ENCODE data around the gene PSMB10. TPM values are rescaled to one million over a fixed set of nuclear protein-coding genes. Genes with fewer than 3 reads are reported as not detected.

The PSMB10 gene
- total RNA-seq, 4 donors from 2014 or later: 65.6 to 100 (median 68.6) TPM

DNA sequence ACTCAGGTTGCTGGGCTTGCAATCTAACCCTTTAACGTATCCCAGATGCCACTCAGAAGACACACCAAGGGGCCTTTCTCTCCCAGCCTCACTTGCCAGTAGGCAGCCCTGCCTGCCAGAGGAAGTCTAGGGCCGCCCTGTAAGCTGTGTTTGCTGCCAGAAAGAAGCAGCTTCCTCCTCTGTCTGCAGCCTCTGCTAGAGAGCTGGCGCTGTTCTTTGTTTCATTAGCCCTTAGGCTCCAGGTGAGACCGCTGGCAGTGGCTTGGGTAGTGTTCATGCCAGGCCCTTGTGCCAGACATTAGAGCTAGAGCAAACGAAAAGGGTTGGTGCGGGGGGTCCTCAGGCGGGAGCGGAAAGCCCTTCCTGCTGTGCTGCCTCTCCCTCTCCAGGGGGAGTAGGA, 13.9 kb downstream of the PSMB10 start:
- 86% methylated on average over 8 of the region's 8 CpGs; no CpG with 5 or more reads in 1 of the 2 donors for WGBS, 2 donors (ENCODE audit: low coverage in 1 of 2)
- in situ Hi-C loops (cut with MboI; ENCODE audit: low pct_ligation_motif_present in 1 of 4, low pct_unique_long_range_greater_than_20kb in 1 of 4, low sequenced_read_pairs in 3 of 4): loop anchor here in 2 of 4 donors (10.0 kb wide), 1 partner anchor 108 kb away; no protein-coding TSS in a partner anchor
- Histone ChIP-seq H3K27me3 (no peaks in the 10 kb centered on the region), H3K4me3 (no peak overlapping the region), H3K36me3 (peaks cover 0 to 5% (median 2%) of the 10 kb centered on the region in 4 donors), H3K27ac (no peak overlapping the region), H3K4me1 (peaks cover 0 to 5% (median 4%) of the 10 kb centered on the region in 4 donors), H3K9me3 (no peaks in the 10 kb centered on the region)
- intact Hi-C loops (cut with DNase I; ENCODE audit: low total_unique reads): loop anchor here (10.0 kb wide), 1 partner anchor 108 kb away; no protein-coding TSS in a partner anchor
- DNase-seq: no peak
- TF ChIP-seq EP300 (IDR thresholded peaks at IDR 0.05; ENCODE audit: low read depth) (no peak), POLR2AphosphoS5 (IDR thresholded peaks at IDR 0.05) (no peak), POLR2A (IDR thresholded peaks at IDR 0.05) (no peak)
- TF ChIP-seq, protein P1, sequence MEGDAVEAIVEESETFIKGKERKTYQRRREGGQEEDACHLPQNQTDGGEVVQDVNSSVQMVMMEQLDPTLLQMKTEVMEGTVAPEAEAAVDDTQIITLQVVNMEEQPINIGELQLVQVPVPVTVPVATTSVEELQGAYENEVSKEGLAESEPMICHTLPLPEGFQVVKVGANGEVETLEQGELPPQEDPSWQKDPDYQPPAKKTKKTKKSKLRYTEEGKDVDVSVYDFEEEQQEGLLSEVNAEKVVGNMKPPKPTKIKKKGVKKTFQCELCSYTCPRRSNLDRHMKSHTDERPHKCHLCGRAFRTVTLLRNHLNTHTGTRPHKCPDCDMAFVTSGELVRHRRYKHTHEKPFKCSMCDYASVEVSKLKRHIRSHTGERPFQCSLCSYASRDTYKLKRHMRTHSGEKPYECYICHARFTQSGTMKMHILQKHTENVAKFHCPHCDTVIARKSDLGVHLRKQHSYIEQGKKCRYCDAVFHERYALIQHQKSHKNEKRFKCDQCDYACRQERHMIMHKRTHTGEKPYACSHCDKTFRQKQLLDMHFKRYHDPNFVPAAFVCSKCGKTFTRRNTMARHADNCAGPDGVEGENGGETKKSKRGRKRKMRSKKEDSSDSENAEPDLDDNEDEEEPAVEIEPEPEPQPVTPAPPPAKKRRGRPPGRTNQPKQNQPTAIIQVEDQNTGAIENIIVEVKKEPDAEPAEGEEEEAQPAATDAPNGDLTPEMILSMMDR (IDR thresholded peaks at IDR 0.05): no peak

DNA sequence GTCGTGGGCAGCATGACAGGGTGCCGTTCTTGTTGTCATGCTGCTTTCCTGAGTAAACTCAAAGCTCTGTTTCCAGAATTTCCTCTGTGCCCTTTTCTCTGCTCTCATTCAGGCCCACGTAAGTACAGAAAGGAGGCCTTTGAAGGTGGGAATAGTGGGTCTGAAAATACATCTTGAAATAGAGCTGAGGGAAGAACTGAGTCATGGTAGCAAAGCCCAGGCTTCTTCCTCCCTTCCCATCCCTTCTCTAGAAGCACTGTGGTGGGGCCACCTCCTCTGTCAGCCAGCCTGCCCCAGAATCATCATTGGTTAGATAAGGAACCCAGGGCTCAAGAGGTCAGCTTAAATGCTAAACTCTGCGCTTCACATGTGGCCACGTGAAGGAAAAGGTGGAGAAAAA, 14.4 kb downstream of the PSMB10 start:
- in situ Hi-C loops (cut with MboI; ENCODE audit: low pct_ligation_motif_present in 1 of 4, low pct_unique_long_range_greater_than_20kb in 1 of 4, low sequenced_read_pairs in 3 of 4): loop anchor here in 2 of 4 donors (10.0 kb wide), 1 partner anchor 107 kb away; no protein-coding TSS in a partner anchor
- Histone ChIP-seq H3K36me3 (no peaks in the 10 kb centered on the region), H3K9me3 (no peaks in the 10 kb centered on the region), H3K27ac (no peak overlapping the region), H3K4me3 (no peak overlapping the region), H3K4me1 (peaks cover 0 to 11% (median 7%) of the 10 kb centered on the region in 4 donors), H3K27me3 (no peaks in the 10 kb centered on the region)
- DNase-seq: no peak
- TF ChIP-seq EP300 (IDR thresholded peaks at IDR 0.05; ENCODE audit: low read depth) (no peak), POLR2A (IDR thresholded peaks at IDR 0.05) (no peak), POLR2AphosphoS5 (IDR thresholded peaks at IDR 0.05) (no peak)
- TF ChIP-seq, protein P1 (IDR thresholded peaks at IDR 0.05): no peak
- WGBS, 2 donors (ENCODE audit: low coverage in 1 of 2): 83 to 85% methylated on average over 3 to 5 of the region's 5 CpGs
- intact Hi-C loops (cut with DNase I; ENCODE audit: low total_unique reads): loop anchor here (10.0 kb wide), 1 partner anchor 107 kb away; no protein-coding TSS in a partner anchor

DNA sequence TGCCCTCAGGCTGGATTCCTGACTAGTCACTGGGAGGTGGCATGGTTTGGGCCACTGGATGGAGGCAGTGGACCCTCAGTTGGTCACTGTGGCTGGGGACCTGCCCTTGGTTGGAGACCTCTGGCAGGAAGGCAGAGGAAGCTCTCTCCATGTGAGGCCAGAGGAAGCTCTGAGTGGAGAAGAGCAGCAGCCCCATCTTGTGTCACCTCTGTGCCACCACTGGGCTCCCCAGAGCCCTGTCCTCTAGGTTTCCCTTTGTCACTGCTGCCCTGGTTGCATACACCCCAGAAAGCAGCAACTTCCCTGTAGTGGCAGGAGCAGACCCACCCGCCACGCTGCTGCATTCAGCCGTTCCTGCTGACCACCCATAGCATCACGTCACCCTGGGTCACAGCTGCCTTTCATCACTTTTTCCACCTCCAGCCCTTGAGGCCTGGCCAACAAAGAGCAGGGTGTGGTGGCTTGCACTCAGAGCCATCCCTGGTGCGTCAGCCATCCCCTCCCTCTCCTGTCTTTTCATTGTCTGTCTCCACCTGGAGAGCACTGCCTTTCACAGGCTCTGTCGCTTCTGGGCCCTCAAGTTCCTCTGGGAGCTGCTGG, 16.9 kb downstream of the PSMB10 start:
- in situ Hi-C loops (cut with MboI; ENCODE audit: low pct_ligation_motif_present in 1 of 4, low pct_unique_long_range_greater_than_20kb in 1 of 4, low sequenced_read_pairs in 3 of 4): loop anchor here in 2 of 4 donors (10.0 kb wide), 1 partner anchor 105 kb away; no protein-coding TSS in a partner anchor
- DNase-seq: no peak
- Histone ChIP-seq H3K27me3 (no peaks in the 10 kb centered on the region), H3K36me3 (no peaks in the 10 kb centered on the region), H3K27ac (no peak overlapping the region), H3K9me3 (no peaks in the 10 kb centered on the region), H3K4me1 (peaks cover 6 to 31% (median 14%) of the 10 kb centered on the region in 4 donors), H3K4me3 (no peak overlapping the region)
- intact Hi-C loops (cut with DNase I; ENCODE audit: low total_unique reads): loop anchor here (10.0 kb wide), 1 partner anchor 105 kb away; no protein-coding TSS in a partner anchor
- TF ChIP-seq POLR2AphosphoS5 (IDR thresholded peaks at IDR 0.05): no peak
- no peak for TF ChIP-seq POLR2A (IDR thresholded peaks at IDR 0.05)
- no peak for TF ChIP-seq EP300 (IDR thresholded peaks at IDR 0.05; ENCODE audit: low read depth)
- TF ChIP-seq, protein P1 (IDR thresholded peaks at IDR 0.05): no peak
- 86 to 88% methylated on average over 2 to 6 of the region's 6 CpGs for WGBS, 2 donors (ENCODE audit: low coverage in 1 of 2)

DNA sequence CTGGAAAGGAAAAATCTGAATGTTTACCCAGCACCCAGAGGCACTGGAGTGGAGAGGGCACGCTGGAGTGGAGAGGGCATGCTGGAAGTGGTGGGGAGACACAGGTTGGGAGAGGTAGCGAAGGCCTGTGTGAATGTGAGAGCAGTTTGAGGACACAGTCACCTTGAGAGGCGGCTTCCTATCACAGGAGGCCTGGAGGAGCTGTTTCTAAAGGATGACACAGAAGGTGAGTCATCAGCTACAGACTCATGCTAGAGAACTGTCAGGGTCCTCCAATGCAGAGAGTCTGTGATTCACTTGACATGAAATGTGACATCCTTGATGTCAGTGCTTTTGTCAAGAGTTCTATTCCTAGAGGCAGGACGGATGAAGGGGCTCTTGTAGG, 18.8 kb downstream of the PSMB10 start:
- H3K4me1 ChIP-seq: peaks cover 6 to 31% (median 14%) of the 10 kb centered on the region in 4 donors
- WGBS, 2 donors (ENCODE audit: low coverage in 1 of 2): 85 to 89% methylated on average over 3 to 4 of the region's 4 CpGs
- H3K4me3 ChIP-seq: no peak overlapping the region
- TF ChIP-seq, protein P1 (IDR thresholded peaks at IDR 0.05): no peak
- TF ChIP-seq POLR2AphosphoS5 (IDR thresholded peaks at IDR 0.05) (no peak), POLR2A (IDR thresholded peaks at IDR 0.05) (no peak), EP300 (IDR thresholded peaks at IDR 0.05; ENCODE audit: low read depth) (no peak)
- peak overlapping the region; percentile 10 to 54 (median 32) for H3K27ac ChIP-seq
- H3K27me3 ChIP-seq: no peaks in the 10 kb centered on the region
- H3K9me3 ChIP-seq: no peaks in the 10 kb centered on the region
- H3K36me3 ChIP-seq: no peaks in the 10 kb centered on the region
- intact Hi-C loops (cut with DNase I; ENCODE audit: low total_unique reads) (no loop called here), in situ Hi-C loops (cut with MboI; ENCODE audit: low pct_ligation_motif_present in 1 of 4, low pct_unique_long_range_greater_than_20kb in 1 of 4, low sequenced_read_pairs in 3 of 4) (no loop called here)
- DNase-seq: no peak
